Measurements from ENCODE around the gene MBTPS1. TPM values are rescaled to one million over a fixed set of nuclear protein-coding genes. Genes with fewer than 3 reads are reported as not detected.
A peak's percentile ranks its signal among the peaks of the same experiment; 100 is the strongest.

MBTPS1 gene
- total and polyA plus RNA-seq, 9 of the 15 experiments (the other 6 are each of a cell fraction or from before 2014, with no cell fraction given), result 2.8 to 57.6 (median 43.8) TPM

DNA sequence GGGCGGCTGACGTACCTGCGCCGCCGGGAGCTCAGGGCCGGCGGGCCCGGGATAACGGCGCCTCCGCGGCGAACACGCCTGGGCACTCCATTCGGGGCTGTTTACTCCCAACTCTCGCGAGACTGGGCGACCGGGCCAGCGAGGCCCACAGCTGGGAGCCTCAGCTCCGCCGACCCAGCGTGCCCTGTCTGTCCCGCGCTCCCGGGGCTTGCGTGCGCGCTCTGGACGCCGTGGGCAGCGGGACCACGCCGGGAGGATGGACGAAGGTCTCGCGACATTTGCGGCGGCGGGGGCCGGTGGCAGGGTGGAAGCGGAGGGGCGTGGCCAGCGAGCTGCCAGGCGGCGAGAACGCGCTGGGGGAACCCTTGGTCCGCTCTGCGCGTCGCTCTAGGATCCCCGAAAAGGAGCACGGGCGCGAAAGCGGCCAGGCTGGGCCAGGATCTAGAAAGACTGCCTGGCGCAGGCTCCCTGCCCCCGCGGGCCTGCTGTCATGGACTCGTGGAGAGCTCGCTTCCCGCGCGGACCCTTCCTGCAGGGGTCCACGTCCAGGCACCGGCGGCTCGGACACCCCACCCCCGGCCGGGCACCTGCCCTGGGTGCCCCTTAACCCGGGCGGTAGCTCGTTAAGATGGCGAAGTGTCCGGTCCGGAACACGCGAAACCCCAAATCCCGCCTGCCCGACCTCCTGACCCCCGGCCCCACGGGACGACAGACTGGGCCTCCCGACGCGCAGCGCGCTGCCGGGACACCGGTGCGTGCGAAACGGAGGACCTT lies at the start of gene MBTPS1 (continued):
- TF ChIP-seq MEIS2 (IDR thresholded peaks at IDR 0.05; ENCODE audit: partially characterized antibody) (peak; percentile 41), DDX20 (tag; IDR thresholded peaks at IDR 0.05; ENCODE audit: low read depth) (no peak), BCOR (IDR thresholded peaks at IDR 0.05) (no peak), CXXC5 (CRISPR knock-in tag; IDR thresholded peaks at IDR 0.05) (peak; percentile 92), NFYB (IDR thresholded peaks at IDR 0.05; ENCODE audit: extremely low read depth, insufficient read length) (no peak), IFI16 (CRISPR knock-in tag; IDR thresholded peaks at IDR 0.05) (no peak), SOX6 (IDR thresholded peaks at IDR 0.05) (0 out of 2 replicates have a peak, but pooled peaks have one; percentile 7), FOSL1 (tag; conservative IDR thresholded peaks at IDR 0.05) (peak; percentile 48; the same call in 1 of the 2 replicates), BMI1 (IDR thresholded peaks at IDR 0.05; ENCODE audit: low read length) (no peak), XRCC3 (IDR thresholded peaks at IDR 0.05) (no peak), SIN3B (IDR thresholded peaks at IDR 0.05; ENCODE audit: low read depth) (no peak; the same call in 1 of the 2 replicates), HLTF (IDR thresholded peaks at IDR 0.05) (peak; percentile 71; the same call in 1 of the 2 replicates), KAT2B (IDR thresholded peaks at IDR 0.05; ENCODE audit: low read depth, low read length) (no peak), ESRRB (CRISPR knock-in tag; IDR thresholded peaks at IDR 0.05; ENCODE audit: borderline replicate concordance) (no peak), ZNF143 (CRISPR knock-in tag; IDR thresholded peaks at IDR 0.05) (no peak), HMGN3 (IDR thresholded peaks at IDR 0.05; ENCODE audit: borderline replicate concordance, extremely low read depth, insufficient read length, low read depth, low read length) (peak; percentile 22), ZNF197 (CRISPR knock-in tag; IDR thresholded peaks at IDR 0.05; ENCODE audit: low read depth) (no peak), ZNF444 (CRISPR knock-in tag; IDR thresholded peaks at IDR 0.05) (no peak), KLF16 (IDR thresholded peaks at IDR 0.05) (no peak), WHSC1 (IDR thresholded peaks at IDR 0.05; ENCODE audit: low read length) (no peak), NFRKB (IDR thresholded peaks at IDR 0.05; ENCODE audit: low read depth) (peak; percentile 58; the same call in 1 of the 2 replicates), SRSF7 (optimal IDR thresholded peaks at IDR 0.05; ENCODE audit: low read depth, low read length) (no peak), KLF1 (tag; IDR thresholded peaks at IDR 0.05) (0 out of 2 replicates have a peak, but pooled peaks have one; percentile 45), ZEB2 (IDR thresholded peaks at IDR 0.05) (no peak), ZNF324 (CRISPR knock-in tag; IDR thresholded peaks at IDR 0.05) (no peak)
- TF ChIP-seq, protein P1, sequence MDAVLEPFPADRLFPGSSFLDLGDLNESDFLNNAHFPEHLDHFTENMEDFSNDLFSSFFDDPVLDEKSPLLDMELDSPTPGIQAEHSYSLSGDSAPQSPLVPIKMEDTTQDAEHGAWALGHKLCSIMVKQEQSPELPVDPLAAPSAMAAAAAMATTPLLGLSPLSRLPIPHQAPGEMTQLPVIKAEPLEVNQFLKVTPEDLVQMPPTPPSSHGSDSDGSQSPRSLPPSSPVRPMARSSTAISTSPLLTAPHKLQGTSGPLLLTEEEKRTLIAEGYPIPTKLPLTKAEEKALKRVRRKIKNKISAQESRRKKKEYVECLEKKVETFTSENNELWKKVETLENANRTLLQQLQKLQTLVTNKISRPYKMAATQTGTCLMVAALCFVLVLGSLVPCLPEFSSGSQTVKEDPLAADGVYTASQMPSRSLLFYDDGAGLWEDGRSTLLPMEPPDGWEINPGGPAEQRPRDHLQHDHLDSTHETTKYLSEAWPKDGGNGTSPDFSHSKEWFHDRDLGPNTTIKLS (IDR thresholded peaks at IDR 0.05; ENCODE audit: borderline replicate concordance, low read depth), result peak; percentile 98
- TF ChIP-seq, protein P2, sequence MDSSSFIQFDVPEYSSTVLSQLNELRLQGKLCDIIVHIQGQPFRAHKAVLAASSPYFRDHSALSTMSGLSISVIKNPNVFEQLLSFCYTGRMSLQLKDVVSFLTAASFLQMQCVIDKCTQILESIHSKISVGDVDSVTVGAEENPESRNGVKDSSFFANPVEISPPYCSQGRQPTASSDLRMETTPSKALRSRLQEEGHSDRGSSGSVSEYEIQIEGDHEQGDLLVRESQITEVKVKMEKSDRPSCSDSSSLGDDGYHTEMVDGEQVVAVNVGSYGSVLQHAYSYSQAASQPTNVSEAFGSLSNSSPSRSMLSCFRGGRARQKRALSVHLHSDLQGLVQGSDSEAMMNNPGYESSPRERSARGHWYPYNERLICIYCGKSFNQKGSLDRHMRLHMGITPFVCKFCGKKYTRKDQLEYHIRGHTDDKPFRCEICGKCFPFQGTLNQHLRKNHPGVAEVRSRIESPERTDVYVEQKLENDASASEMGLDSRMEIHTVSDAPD (CRISPR knock-in tag; IDR thresholded peaks at IDR 0.05), result 0 out of 2 replicates have a peak, but pooled peaks have one; percentile 15
